Skin of body (tissue), 2 donors: ENCODE results near the gene CNOT3. TPM values are rescaled to one million over a fixed set of nuclear protein-coding genes. Genes with fewer than 3 reads are reported as not detected.
A peak's percentile ranks its signal among the peaks of the same experiment; 100 is the strongest.

ENCODE experiments used
- DNase-seq: peaks from one replicate; lab custom pipeline; 2025; lab: John Stamatoyannopoulos, UW
- total RNA-seq: library from RNA; depleted of rRNA; stranded (reverse); fragments of >200 nt; gene quantifications from one replicate; pipeline ENCODE4 v1.2.3, GENCODE V29; 2014

CNOT3 gene
- total RNA-seq, 1 donor from 2014 or later: 11.5 TPM

GRCh38 chr19:54149021-54149812 is 11.7 kb downstream of the CNOT3 start:
- no peak for DNase-seq

DNA sequence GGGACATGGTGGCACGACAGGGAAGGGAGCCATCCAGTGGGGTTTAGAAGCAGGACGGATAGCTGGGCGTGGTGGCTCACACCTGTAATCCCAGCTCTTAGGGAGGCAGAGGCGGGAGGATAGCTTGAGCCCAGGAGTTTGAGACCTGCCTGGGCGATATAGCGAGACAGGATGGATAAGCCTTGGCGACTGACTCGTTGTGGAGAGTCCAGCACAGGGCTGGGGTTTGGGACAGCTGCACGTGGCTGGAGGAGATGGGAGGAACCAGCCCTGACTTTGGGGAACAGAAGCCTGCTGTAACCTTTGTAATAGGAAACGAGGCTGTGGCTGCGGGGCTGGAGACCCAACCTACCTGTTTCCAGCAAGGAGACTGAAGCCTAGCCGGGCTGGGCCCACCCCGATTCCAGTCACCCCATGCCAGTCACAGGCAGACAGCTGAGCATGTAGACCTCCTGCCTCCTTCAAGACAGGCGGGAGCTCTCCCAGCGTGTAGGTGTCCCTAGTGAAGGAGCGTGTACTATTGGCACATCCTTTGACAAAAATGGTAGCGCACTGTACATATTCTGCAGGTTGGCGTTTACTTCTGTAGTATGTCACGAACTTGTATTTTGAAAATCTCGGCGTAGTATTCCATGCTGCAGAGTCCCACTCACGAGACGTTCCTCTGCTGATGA is 13.9 kb downstream of the CNOT3 start:
- DNase-seq: no peak

DNA sequence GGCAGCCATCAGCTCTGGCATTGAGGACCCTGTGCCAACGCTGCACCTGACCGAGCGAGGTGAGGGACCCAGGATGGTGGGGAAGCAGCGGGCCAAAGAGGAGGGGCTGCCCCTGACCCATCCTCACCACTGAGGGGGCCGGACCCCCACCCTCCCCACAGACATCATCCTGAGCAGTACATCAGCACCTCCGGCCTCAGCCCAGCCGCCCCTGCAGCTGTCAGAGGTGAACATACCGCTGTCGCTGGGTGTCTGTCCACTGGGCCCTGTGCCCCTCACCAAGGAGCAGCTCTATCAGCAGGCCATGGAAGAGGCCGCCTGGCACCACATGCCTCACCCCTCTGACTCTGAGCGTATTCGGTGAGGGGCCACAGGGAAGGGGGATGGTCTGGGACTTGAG is 14.7 kb downstream of the CNOT3 start:
- DNase-seq: no peak

DNA sequence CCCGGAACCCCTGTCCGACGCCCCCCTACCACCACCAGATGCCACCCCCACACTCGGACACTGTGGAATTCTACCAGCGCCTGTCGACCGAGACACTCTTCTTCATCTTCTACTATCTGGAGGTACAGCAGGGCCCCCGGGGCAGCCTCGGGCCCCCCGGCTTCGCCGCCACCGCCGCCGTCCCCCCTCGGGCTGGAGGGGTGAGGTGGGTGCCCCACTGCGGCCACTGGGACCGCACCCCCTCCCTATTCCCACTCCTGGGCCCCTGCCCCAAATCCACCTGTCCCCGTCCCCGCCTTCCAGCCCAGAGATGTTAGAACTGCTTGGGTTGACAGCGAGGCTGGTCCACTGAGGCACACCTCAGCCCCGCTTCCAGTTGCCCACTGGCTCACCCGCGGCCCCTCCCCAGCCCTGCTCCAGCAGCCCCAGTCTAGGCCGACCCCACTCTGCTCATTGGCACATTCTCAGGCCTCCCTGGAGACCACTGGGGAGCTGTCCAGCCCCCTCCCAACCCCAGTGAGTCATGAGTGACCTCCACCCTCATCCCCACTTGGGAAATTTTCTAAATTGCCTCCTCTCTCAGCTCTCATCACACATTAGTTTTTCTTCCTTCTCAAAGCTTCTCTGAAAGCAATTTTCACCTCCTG is 15.4 kb downstream of the CNOT3 start:
- DNase-seq: no peak

GRCh38 chr19:54153731-54154326 is 16.3 kb downstream of the CNOT3 start:
- no peak for DNase-seq

- no peak for DNase-seq
Observed at GRCh38 chr19:54154603-54155345, 17.2 kb downstream of the CNOT3 start.

DNA sequence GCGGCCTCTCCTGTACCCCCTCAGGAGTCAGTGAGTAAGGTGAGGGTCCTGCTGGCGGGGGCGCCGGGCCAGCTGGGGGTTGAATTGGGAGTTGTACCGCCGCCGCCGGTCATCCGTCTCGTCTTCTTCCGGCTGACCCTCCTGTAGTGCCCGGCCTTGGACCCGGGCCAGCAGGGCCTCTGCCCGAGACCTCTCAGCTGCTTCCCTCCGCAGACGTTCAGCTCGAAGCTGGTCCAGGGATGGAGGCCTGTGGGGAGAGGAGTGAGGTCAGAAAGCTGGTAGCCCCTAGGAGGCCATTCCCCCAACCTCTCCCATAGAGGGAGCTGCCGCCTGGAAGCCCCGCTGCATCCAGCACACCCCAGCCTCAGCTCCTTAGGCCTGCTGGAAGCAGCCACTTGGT is 18.1 kb downstream of the CNOT3 start:
- no peak for DNase-seq

- DNase-seq: no peak
Observed at GRCh38 chr19:54156490-54156889, 18.9 kb downstream of the CNOT3 start.

GRCh38 chr19:54156953-54157352 is 19.4 kb downstream of the CNOT3 start:
- DNase-seq: no peak

- DNase-seq: peak; percentile 78
Observed at GRCh38 chr19:54158812-54159351, 21.3 kb downstream of the CNOT3 start.

DNA sequence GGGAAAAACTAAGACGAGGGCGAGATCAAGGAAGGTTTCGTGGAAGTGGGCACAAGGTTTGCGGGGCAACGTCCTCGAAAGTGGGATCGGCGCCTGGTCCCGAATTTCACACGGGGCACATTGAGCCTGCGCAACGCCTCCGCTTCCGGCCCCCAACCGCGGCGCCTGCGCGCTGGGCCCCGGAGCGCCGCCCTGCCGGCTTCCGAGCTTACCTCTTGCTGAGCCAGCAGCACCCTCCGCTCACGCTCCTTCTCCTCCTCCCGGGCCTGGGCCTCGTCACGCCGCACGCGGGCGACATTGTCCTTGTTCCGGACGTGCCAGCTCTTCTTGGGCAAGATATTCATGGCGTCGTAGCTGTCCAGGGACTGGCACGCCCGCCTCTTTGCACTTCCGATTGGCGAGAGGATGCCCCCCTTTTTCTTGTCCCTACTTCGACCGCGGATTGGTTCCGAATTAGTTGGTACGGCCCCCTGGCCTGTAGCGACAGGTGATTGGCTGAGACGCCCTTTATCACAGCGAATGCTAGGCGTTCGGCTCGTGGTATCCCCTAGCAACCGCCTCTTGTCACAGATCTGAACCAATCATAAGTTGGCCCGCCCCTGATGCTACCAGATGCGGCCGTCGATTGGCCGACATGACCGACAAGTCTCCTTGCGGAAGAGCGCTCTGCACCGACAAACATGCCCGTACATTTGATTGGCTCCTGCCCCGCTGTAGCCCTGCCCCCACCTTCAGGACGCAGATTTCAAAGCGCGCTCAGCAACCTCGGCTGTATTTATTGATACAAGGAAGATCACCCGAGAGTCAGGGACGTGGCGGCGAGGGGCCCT is 22.0 kb downstream of the CNOT3 start, which contains the start of gene LENG1:
Gene LENG1 (minus strand): TSS at position 370 of the 830 bp plus-strand sequence. CDS start 26 bp downstream, at position 344.
- peak; percentile 100 for DNase-seq

DNA sequence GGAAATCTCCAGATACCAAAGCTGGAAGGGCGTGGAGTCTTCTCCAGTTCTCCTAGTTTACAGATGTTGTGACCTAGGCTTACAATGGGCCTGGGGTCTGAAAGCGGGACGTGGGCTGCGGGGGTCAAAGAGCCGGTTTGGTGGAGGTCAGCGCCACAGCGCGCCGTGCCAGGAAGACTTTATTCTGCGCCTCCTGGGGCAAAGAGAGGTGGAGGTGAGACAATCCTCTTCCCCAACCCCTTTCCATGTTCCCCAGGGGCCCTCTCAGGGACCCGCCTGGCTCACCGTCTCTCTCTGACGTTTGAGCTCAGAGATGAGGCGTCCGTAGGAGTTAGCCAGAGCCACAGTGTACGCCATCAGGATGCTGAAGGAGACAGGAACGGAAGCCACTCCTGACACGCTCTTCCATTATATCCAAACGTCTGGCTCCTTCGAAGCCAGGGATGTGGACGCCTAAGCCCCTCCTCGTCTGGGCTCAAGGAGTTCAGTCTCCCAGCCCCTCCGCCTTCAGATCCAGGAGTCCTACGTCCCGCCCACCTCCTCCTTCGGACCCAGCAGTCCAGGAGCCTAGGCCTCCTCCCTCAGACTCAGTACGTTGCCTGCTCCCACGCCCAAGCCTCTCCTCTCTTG is 22.7 kb downstream of the CNOT3 start:
- DNase-seq: no peak

DNA sequence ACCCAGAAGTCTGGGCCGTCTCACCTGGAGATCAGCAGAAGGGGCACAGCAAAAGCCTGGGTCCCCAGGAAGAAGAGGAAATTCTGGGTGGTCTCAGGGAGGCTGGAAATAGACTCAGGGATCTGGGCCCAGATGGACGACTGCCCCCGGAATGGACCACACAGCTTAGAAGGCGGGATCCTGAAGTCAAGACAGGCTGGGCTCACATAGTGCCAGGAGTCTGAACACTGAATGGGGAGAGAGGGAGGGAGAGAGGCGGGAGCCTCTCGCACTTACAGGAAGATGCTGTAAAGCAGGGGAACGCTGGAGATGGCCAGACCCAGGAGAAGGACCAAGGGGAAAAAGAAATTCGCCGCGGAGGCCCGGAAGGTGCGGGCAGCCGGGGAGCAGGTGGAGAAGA is 23.3 kb downstream of the CNOT3 start:
- no peak for DNase-seq

GRCh38 chr19:54162241-54162805 is 24.8 kb downstream of the CNOT3 start:
- DNase-seq: no peak

DNA sequence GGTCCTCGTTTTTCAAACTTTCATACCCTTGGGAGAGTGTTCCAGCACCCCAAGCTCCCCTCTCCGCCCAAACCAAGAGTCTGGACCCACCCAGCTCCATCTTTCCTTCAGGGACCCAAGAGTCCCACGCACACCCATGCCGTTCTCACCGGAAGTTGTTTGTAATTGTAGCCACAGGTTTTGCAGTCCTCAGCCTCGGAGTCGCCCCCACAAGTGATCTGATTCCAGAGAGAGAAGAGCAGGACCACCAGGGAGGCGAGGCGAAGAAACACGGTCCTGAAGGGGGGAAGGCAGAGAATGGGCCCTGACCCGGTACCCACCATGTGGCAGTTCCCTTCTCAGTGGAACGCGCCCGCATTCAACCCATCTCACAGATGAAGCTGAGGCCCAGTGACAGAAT is 25.3 kb downstream of the CNOT3 start:
- no peak for DNase-seq

DNA sequence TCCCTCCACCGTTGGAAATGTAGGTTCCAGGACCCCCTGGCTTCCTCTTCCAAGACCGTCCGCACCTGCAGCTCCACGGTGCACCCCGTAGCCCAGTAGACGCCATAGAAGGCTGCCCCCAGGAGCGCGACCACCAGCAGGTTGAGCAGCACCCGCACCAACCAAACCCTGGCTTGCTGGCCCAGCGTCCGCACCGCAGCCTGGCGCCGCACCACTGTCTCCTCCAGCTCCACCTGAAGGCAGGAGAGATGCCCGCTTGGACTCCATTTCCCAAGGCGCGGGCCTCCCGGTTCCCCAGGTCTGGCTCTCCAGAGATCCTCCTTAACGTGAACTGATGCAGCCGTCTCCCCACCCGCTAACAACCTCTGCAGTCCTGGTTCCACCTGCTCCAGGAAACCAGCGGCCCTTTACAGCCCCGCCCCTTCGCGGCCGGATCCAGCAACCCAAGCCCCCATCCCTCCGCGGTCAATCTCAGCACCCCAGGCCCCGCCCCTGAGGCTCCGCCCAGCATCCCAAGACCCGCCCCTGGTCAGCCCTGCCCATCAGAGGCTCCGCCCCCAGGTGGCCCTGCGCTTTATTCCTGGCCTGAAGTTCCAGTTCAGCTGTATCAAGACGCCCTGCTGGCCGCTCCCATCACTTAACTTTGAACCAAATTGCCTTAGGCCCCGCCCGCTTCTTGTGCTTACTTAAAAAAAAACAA is 27.0 kb downstream of the CNOT3 start:
- DNase-seq: no peak

DNA sequence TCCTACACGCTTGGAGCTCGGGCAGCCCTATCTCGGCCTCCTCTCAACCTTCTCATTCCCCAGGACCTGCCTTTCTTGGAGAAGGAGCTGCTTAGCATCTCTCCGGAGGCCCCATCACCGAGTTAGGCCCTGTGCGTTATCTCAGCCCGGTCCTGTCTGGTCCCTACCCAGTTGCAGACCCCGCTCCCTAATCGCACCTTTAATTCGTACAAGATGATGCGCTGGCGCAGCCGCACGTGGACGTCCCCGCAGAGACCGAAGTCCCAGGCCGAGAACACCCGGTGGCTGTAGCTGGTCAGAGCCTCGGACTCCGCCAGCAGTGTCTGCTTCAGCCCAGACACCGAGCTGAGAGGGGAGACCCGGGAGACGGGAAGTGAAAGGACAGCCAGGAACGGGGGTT is 27.7 kb downstream of the CNOT3 start:
- DNase-seq: no peak

DNA sequence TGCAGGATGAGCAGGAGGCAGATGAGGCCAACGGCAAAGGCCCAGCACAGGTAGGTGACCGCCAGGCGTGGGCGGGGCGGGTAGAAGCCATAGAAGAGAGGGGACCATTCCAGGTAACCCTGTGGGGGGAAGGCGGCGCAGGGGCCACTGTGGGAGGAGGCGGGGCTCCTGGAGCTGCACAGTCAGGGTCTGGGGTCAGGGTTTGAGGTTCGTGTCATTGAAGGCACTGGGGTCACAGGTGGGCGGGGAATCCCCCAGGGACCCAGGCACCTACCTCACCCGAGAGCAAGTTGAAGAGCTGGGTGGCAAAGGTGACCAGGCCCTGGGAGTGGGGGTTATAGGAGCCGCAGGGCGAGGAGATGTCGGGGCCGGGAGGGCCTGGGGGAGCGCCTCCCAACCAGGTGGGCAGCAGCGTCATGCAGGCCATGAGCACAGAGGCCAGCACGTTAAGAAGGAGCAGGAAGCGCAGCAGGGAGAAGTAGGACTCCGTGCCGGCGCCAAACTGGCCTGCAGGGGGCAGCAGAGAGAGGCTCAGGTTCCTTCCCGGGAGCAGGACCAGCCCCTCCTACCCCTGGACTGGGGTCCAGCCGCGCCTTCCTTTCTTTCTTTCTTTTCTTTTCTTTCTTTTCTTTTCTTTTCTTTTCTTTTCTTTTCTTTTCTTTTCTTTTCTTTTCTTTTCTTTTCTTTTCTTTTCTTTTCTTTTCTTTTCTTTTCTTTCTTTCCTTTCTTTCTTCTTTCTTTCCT is 30.8 kb downstream of the CNOT3 start:
- peak; percentile 76 for DNase-seq
